HepG2 (cell line): ENCODE results near the gene FUCA2. TPM values are rescaled to one million over a fixed set of nuclear protein-coding genes. Genes with fewer than 3 reads are reported as not detected.

Experiments
- ATF5 ChIP-seq: sonication (generic); formaldehyde crosslinking; IDR thresholded peaks from 2 replicates; pipeline ENCODE4 v1.4.0; 2020; ENCODE audit warnings: mild to moderate bottlenecking, low read depth, missing genetic modification reagents
- E2F1 ChIP-seq: sonication (generic); formaldehyde crosslinking; IDR thresholded peaks from 2 replicates; pipeline ENCODE4 v1.5.0; 2020; ENCODE audit warnings: missing genetic modification reagents
- HCFC1 ChIP-seq: fragments of 150-350 bp; IDR thresholded peaks from 2 replicates; pipeline ENCODE4 v1.6.1; 2014; ENCODE audit warnings: low read depth, low read length
- LCORL ChIP-seq, 2 experiments: fragments of 450-650 bp in 1 of 2; sonication (generic) in 1 of 2; formaldehyde crosslinking in 1 of 2; IDR thresholded peaks; 2 replicates each; pipeline versions ENCODE4 v1.5.0 to v1.6.1; 2017 to 2020; ENCODE audit warnings: antibody characterized with exemption in 1 of 2, missing genetic modification reagents in 1 of 2
- MBNL3 ChIP-seq: fragments of 250-450 bp; sonication (Bioruptor Pico); conservative IDR thresholded peaks from 2 replicates; pipeline ENCODE4 v1.8.0; 2022; ENCODE audit warnings: mild to moderate bottlenecking, inconsistent platforms
- MTF2 ChIP-seq: sonication (generic); formaldehyde crosslinking; IDR thresholded peaks from 2 replicates; pipeline ENCODE4 v1.5.0; 2020; ENCODE audit warnings: missing genetic modification reagents, borderline replicate concordance
- NPAS2 ChIP-seq: sonication (generic); formaldehyde crosslinking; IDR thresholded peaks from 2 replicates; pipeline ENCODE4 v1.8.0; 2022; ENCODE audit warnings: mild to moderate bottlenecking, missing genetic modification reagents, borderline replicate concordance
- SIX4 ChIP-seq: sonication (generic); formaldehyde crosslinking; IDR thresholded peaks from 2 replicates; pipeline ENCODE4 v1.4.0; 2020; ENCODE audit warnings: missing genetic modification reagents
- ZFP91 ChIP-seq: sonication (generic); formaldehyde crosslinking; IDR thresholded peaks from 2 replicates; pipeline ENCODE4 v1.9.0; 2022; ENCODE audit warnings: missing genetic modification reagents, mild to moderate bottlenecking, borderline replicate concordance
- ZNF280B ChIP-seq: sonication (generic); formaldehyde crosslinking; IDR thresholded peaks from 2 replicates; pipeline ENCODE4 v1.5.0; 2020; ENCODE audit warnings: missing genetic modification reagents, mild to moderate bottlenecking, borderline replicate concordance
- ZNF414 ChIP-seq: sonication (generic); formaldehyde crosslinking; IDR thresholded peaks from 2 replicates; pipeline ENCODE4 v1.5.0; 2020; ENCODE audit warnings: missing genetic modification reagents
- ZNF660 ChIP-seq: sonication (generic); formaldehyde crosslinking; IDR thresholded peaks from 2 replicates; pipeline ENCODE4 v1.5.1; 2020; ENCODE audit warnings: mild to moderate bottlenecking, low read depth, missing genetic modification reagents, borderline replicate concordance
- ZNF761 ChIP-seq: sonication (generic); formaldehyde crosslinking; conservative IDR thresholded peaks from 2 replicates; pipeline ENCODE4 v1.4.0; 2020; ENCODE audit warnings: mild to moderate bottlenecking, missing genetic modification reagents
- ZNF841 ChIP-seq: sonication (generic); formaldehyde crosslinking; IDR thresholded peaks from 2 replicates; pipeline ENCODE4 v1.8.1; 2023; ENCODE audit warnings: missing genetic modification reagents, borderline replicate concordance
- polyA plus RNA-seq, 8 experiments: library from polyadenylated mRNA; depleted of rRNA in 3 of 8; stranded (reverse) in 7 of 8; unstranded in 1 of 8; fragments of >200 nt; fragmentation: Illumina TruSeq in 4 of 8; extraction: Trizol in 4 of 8; gene quantifications; 2 replicates each; pipeline versions ENCODE4 v1.2.1 to v1.2.3, GENCODE V29; 2011 to 2016; ENCODE audit warnings: low read depth in 4 of 8, missing spikeins in 1 of 8, mixed read lengths in 1 of 8; ENCODE audit not compliant: insufficient read depth in 1 of 8
- total RNA-seq, 5 experiments: library from RNA; depleted of rRNA; stranded (reverse); fragments of >200 nt; fragmentation: Illumina TruSeq; extraction: Trizol; gene quantifications; 2 replicates each; pipeline ENCODE4 v1.2.3, GENCODE V29; 2016; ENCODE audit warnings: low read depth in 1 of 5
- TF ChIP-seq, protein P1 (sequence below): sonication (generic); formaldehyde crosslinking; IDR thresholded peaks from 2 replicates; pipeline ENCODE4 v1.5.0; 2020; ENCODE audit warnings: mild to moderate bottlenecking, missing genetic modification reagents
- TF ChIP-seq, protein P2 (sequence below): IDR thresholded peaks from 2 replicates; pipeline ENCODE4 v1.6.1; 2016; ENCODE audit warnings: low read depth, control low read depth

The FUCA2 gene
- total and polyA plus RNA-seq, 2 of the 13 experiments (the other 11 are each of a cell fraction or from before 2014, with no cell fraction given), result 87.4 to 144 TPM

- TF ChIP-seq, protein P1, sequence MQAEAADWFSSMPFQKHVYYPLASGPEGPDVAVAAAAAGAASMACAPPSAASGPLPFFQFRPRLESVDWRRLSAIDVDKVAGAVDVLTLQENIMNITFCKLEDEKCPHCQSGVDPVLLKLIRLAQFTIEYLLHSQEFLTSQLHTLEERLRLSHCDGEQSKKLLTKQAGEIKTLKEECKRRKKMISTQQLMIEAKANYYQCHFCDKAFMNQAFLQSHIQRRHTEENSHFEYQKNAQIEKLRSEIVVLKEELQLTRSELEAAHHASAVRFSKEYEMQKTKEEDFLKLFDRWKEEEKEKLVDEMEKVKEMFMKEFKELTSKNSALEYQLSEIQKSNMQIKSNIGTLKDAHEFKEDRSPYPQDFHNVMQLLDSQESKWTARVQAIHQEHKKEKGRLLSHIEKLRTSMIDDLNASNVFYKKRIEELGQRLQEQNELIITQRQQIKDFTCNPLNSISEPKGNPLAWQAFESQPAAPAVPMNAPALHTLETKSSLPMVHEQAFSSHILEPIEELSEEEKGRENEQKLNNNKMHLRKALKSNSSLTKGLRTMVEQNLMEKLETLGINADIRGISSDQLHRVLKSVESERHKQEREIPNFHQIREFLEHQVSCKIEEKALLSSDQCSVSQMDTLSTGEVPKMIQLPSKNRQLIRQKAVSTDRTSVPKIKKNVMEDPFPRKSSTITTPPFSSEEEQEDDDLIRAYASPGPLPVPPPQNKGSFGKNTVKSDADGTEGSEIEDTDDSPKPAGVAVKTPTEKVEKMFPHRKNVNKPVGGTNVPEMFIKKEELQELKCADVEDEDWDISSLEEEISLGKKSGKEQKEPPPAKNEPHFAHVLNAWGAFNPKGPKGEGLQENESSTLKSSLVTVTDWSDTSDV (CRISPR knock-in tag), result peak; percentile 92; the same call in 1 of the 2 replicates
- TF ChIP-seq E2F1 (CRISPR knock-in tag), result peak; percentile 83
- TF ChIP-seq LCORL (IDR thresholded peaks at IDR 0.05), result peak; percentile 64; the same call in 1 of the 2 replicates
- TF ChIP-seq LCORL (CRISPR knock-in tag; IDR thresholded peaks at IDR 0.05), result peak; percentile 46
- peak; percentile 79; the same call in 1 of the 2 replicates for TF ChIP-seq ZNF841 (CRISPR knock-in tag)
- peak; percentile 94 for TF ChIP-seq ZNF761 (CRISPR knock-in tag)
- no peak; the same call in 1 of the 2 replicates for TF ChIP-seq ZNF660
- TF ChIP-seq MTF2, result 0 out of 2 replicates have a peak, but pooled peaks have one; percentile 40
- peak; percentile 97 for TF ChIP-seq ZFP91 (CRISPR knock-in tag)
- TF ChIP-seq ZNF414, result peak; percentile 56; the same call in 1 of the 2 replicates
- TF ChIP-seq MBNL3 (CRISPR knock-in tag), result no peak
- TF ChIP-seq ZNF280B (CRISPR knock-in tag), result peak; percentile 96
- no peak for TF ChIP-seq NPAS2
- TF ChIP-seq, protein P2, sequence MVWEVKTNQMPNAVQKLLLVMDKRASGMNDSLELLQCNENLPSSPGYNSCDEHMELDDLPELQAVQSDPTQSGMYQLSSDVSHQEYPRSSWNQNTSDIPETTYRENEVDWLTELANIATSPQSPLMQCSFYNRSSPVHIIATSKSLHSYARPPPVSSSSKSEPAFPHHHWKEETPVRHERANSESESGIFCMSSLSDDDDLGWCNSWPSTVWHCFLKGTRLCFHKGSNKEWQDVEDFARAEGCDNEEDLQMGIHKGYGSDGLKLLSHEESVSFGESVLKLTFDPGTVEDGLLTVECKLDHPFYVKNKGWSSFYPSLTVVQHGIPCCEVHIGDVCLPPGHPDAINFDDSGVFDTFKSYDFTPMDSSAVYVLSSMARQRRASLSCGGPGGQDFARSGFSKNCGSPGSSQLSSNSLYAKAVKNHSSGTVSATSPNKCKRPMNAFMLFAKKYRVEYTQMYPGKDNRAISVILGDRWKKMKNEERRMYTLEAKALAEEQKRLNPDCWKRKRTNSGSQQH, result peak; percentile 65; the same call in 1 of the 2 replicates
- TF ChIP-seq HCFC1, result no peak
- TF ChIP-seq ATF5, result peak; percentile 54; the same call in 1 of the 2 replicates
- no peak; the same call in 1 of the 2 replicates for TF ChIP-seq SIX4 (CRISPR knock-in tag)
Observed at GRCh38 chr6:143510991-143511891, at the start of gene FUCA2 (continued).
